WTC11 (cell line): ENCODE results near the gene COMTD1.

ENCODE experiments used
- TF ChIP-seq, protein P1 (sequence below): sonication (generic); formaldehyde crosslinking; IDR thresholded peaks from 2 replicates; pipeline ENCODE4 v1.8.0; 2022; ENCODE audit warnings: mild to moderate bottlenecking, missing genetic modification reagents
- TF ChIP-seq, protein P2 (sequence below): fragments of 200-600 bp; IDR thresholded peaks from 2 replicates; pipeline ENCODE4 v1.8.0; 2022; ENCODE audit warnings: antibody characterized with exemption

DNA sequence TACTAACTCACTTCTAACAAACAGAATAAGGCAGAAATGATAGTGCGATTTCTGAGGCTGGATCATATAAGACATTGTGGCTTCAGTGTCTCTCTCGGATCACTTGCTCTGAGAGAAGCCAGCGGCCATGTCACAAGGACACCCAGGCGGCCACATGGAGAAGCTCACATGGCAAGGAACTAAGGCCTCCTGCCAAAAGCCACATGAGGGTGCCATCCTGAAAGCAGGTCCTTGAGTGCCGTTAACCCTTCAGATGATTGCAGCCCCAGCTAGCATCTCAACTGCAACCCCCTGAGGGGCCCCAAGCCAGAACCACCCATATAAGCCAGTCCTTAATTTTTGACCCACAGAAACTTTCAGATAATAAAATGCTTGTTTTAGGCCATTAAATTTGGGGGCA lies 32.0 kb downstream of the COMTD1 start:
- TF ChIP-seq, protein P1, sequence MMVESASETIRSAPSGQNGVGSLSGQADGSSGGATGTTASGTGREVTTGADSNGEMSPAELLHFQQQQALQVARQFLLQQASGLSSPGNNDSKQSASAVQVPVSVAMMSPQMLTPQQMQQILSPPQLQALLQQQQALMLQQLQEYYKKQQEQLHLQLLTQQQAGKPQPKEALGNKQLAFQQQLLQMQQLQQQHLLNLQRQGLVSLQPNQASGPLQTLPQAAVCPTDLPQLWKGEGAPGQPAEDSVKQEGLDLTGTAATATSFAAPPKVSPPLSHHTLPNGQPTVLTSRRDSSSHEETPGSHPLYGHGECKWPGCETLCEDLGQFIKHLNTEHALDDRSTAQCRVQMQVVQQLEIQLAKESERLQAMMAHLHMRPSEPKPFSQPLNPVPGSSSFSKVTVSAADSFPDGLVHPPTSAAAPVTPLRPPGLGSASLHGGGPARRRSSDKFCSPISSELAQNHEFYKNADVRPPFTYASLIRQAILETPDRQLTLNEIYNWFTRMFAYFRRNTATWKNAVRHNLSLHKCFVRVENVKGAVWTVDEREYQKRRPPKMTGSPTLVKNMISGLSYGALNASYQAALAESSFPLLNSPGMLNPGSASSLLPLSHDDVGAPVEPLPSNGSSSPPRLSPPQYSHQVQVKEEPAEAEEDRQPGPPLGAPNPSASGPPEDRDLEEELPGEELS (CRISPR knock-in tag): no peak
- TF ChIP-seq, protein P2, sequence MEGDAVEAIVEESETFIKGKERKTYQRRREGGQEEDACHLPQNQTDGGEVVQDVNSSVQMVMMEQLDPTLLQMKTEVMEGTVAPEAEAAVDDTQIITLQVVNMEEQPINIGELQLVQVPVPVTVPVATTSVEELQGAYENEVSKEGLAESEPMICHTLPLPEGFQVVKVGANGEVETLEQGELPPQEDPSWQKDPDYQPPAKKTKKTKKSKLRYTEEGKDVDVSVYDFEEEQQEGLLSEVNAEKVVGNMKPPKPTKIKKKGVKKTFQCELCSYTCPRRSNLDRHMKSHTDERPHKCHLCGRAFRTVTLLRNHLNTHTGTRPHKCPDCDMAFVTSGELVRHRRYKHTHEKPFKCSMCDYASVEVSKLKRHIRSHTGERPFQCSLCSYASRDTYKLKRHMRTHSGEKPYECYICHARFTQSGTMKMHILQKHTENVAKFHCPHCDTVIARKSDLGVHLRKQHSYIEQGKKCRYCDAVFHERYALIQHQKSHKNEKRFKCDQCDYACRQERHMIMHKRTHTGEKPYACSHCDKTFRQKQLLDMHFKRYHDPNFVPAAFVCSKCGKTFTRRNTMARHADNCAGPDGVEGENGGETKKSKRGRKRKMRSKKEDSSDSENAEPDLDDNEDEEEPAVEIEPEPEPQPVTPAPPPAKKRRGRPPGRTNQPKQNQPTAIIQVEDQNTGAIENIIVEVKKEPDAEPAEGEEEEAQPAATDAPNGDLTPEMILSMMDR: no peak
